Natural killer cell (primary cell): ENCODE data around the gene MAP3K8. TPM values are rescaled to one million over a fixed set of nuclear protein-coding genes. Genes with fewer than 3 reads are reported as not detected.
"Not testable (repeated sequence)": the region's sequence is repeated elsewhere in the genome, so short reads cannot be mapped to it uniquely, and the experiment has no call there.

ENCODE experiments used
- ATAC-seq, 3 donors: fragments of 150-1000 bp in 2 of 3; fragments of 200-7000 bp in 1 of 3; cut with Tn5 transposase; 1 replicate in 1 of 3; 2 replicates in 2 of 3; pipeline ENCODE4 v1.10.0; 2021; ENCODE audit warnings: mild to moderate bottlenecking in 2 of 3, moderate library complexity in 2 of 3
- DNase-seq, 2 donors: peaks; one replicate each; pipeline versions ENCODE4 v3.0.0 to v3.0.0-alpha.2; 2013 to 2021; ENCODE audit warnings: mixed read lengths in 1 of 2
- H3K27ac ChIP-seq: one replicate; pipeline ENCODE4 v1.5.1; 2013; ENCODE audit warnings: mild to moderate bottlenecking, low read length
- H3K27me3 ChIP-seq: one replicate; pipeline ENCODE4 v1.6.1; 2013; ENCODE audit warnings: low read length; ENCODE audit not compliant: control insufficient read depth, insufficient read depth
- H3K36me3 ChIP-seq: one replicate; pipeline ENCODE4 v1.6.1; 2013; ENCODE audit warnings: low read length; ENCODE audit not compliant: control insufficient read depth, insufficient read depth
- H3K4me1 ChIP-seq: one replicate; pipeline ENCODE4 v1.6.1; 2013; ENCODE audit warnings: low read length; ENCODE audit not compliant: control insufficient read depth, insufficient read depth
- H3K4me3 ChIP-seq: one replicate; pipeline ENCODE4 v1.5.1; 2013; ENCODE audit warnings: low read length
- H3K9me3 ChIP-seq: one replicate; pipeline ENCODE4 v1.6.1; 2013; ENCODE audit warnings: low read length; ENCODE audit not compliant: control insufficient read depth, insufficient read depth
- H3K27ac Mint-ChIP-seq, 2 donors: one replicate each; pipeline ENCODE4 v1.8.0; 2022; ENCODE audit warnings: mild to moderate bottlenecking in 2 of 2, mixed read lengths in 2 of 2, moderate library complexity in 1 of 2
- H3K27me3 Mint-ChIP-seq, 2 donors: one replicate each; pipeline ENCODE4 v1.8.0; 2022; ENCODE audit warnings: low read depth in 2 of 2, mixed read lengths in 2 of 2
- H3K36me3 Mint-ChIP-seq: one replicate; pipeline ENCODE4 v1.8.0; 2022; ENCODE audit warnings: mixed read lengths
- H3K4me1 Mint-ChIP-seq, 2 donors: one replicate each; pipeline ENCODE4 v1.8.0; 2022; ENCODE audit warnings: mixed read lengths in 2 of 2
- H3K4me3 Mint-ChIP-seq: one replicate; pipeline ENCODE4 v1.8.0; 2022; ENCODE audit warnings: mild to moderate bottlenecking, moderate library complexity, mixed read lengths
- H3K9me3 Mint-ChIP-seq, 2 donors: one replicate each; pipeline ENCODE4 v1.8.0; 2022; ENCODE audit warnings: mixed read lengths in 2 of 2
- WGBS: methylation state at CpG from one replicate; pipeline ENCODE4 v1.1.7; 2013; ENCODE audit warnings: missing lambda C conversion rate; ENCODE audit not compliant: insufficient coverage; 5-methylcytosine and 5-hydroxymethylcytosine counted together
- intact Hi-C: fragments of 100-400 bp; cut with micrococcal nuclease; formaldehyde crosslinking; loops from one replicate; pipeline ENCODE4 v1.14.2; 2022
- total RNA-seq, 4 donors: library from RNA; stranded (reverse); fragments of 120-200 nt in 1 of 4; gene quantifications; one replicate each; pipeline versions ENCODE4 v1.2.3 to v1.2.4, GENCODE V29; 2013 to 2022
- TF ChIP-seq, protein P1 (sequence below): fragments of 200-600 bp; IDR thresholded peaks from one replicate; pipeline ENCODE4 v1.8.0; 2022; ENCODE audit warnings: antibody characterized with exemption

MAP3K8 gene
- total RNA-seq, 3 donors from 2014 or later (not counting 1 experiment from before 2014, with no cell fraction given) = 200 to 244 (median 236) TPM

DNA sequence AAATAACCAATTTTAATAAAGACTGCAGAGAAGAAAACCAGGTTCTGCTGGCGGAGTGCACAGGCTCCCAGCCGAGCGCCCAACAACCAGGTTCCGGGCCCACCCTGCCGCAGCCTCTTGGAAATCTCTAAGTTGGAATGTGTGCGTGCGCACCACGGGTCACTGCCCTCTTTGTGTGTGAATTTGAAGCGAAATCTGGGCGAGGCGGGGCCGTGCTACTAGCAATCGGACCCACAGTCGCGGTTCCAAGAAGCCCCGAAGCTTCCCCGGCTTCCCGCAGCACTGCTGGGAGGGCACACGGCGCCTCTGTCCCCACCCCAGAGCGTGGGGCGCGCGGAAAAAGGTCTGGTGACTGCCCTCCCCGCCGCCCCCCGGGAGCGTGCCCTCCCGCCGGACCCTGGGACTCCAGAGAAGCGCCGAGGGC is 666 bp upstream of the MAP3K8 start:
- TF ChIP-seq, protein P1, sequence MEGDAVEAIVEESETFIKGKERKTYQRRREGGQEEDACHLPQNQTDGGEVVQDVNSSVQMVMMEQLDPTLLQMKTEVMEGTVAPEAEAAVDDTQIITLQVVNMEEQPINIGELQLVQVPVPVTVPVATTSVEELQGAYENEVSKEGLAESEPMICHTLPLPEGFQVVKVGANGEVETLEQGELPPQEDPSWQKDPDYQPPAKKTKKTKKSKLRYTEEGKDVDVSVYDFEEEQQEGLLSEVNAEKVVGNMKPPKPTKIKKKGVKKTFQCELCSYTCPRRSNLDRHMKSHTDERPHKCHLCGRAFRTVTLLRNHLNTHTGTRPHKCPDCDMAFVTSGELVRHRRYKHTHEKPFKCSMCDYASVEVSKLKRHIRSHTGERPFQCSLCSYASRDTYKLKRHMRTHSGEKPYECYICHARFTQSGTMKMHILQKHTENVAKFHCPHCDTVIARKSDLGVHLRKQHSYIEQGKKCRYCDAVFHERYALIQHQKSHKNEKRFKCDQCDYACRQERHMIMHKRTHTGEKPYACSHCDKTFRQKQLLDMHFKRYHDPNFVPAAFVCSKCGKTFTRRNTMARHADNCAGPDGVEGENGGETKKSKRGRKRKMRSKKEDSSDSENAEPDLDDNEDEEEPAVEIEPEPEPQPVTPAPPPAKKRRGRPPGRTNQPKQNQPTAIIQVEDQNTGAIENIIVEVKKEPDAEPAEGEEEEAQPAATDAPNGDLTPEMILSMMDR = no peak
- Mint-ChIP-seq H3K9me3 (no peaks in the 10 kb centered on the region), H3K4me1 (peaks cover 44 to 47% of the 10 kb centered on the region in 2 donors), H3K36me3 (peaks cover 3% of the 10 kb centered on the region), H3K4me3 (peak overlapping the region; percentile 89), H3K27me3 (no peaks in the 10 kb centered on the region), H3K27ac (peak overlapping the region; percentile 93 to 98)
- H3K27me3 ChIP-seq = no peaks in the 10 kb centered on the region
- H3K27ac ChIP-seq = peak overlapping the region; percentile 97
- WGBS = under 1% methylated on average over 32 of the region's 32 CpGs
- intact Hi-C loops = loop anchor here (1.0 kb wide), 1 partner anchor 96 kb away; no protein-coding TSS in a partner anchor
- H3K36me3 ChIP-seq = peaks cover 8% of the 10 kb centered on the region
- no peaks in the 10 kb centered on the region for H3K9me3 ChIP-seq
- H3K4me1 ChIP-seq = peaks cover 25% of the 10 kb centered on the region
- peak overlapping the region; percentile 98 for H3K4me3 ChIP-seq
- peak; percentile 0 to 14 (median 5) for ATAC-seq
- peak in 1 of 2 donors; percentile 59 for DNase-seq

DNA sequence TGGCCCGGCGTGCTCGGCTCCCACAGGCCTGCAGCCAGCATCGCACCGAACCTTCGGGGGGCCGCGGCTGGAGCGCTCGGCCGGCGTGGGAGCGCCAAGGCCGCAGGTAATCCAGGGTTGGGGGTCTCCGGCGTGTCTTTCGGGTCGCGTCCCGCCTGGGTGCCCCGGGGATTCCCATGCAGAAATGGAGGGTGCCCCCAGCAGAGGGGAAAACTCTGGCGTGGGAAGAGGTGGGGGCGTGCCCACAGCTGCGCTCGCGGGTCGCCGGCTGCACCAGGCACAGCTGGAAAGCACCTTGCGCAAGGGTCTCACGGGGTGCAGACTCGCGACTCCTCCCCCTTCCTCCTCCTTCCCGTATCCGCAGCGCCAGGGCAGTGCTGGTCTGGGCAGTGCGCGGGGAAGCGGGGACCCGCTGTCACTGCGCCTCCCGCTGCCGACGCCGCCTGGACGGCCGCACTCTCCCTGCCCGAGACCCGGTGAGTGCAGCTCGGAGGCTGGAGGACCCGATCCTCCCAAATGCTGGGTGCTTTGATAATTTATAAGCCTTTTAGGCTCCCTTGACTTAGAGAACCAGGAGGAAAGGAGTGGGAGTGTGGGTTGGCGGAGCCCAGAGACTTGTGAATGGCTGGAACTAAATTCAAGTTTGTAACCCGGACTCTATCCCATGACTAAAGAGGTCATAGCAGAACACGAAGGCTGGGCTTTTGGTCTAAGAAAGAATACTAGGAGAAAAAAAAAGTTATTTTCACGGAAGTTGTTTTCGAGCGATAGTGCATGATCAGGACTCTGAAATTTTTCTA is 489 bp downstream of the MAP3K8 start:
- Histone ChIP-seq H3K36me3 (peaks cover 19% of the 10 kb centered on the region), H3K27me3 (no peaks in the 10 kb centered on the region), H3K27ac (peak overlapping the region; percentile 97), H3K4me3 (peak overlapping the region; percentile 98), H3K4me1 (peaks cover 32% of the 10 kb centered on the region), H3K9me3 (no peaks in the 10 kb centered on the region)
- H3K4me3 Mint-ChIP-seq = peak overlapping the region; percentile 89
- ATAC-seq (peak; percentile 57 to 80 (median 64)), DNase-seq (peak; percentile 73 to 86)
- peak overlapping the region; percentile 93 to 98 for H3K27ac Mint-ChIP-seq
- TF ChIP-seq, protein P1 = no peak
- H3K27me3 Mint-ChIP-seq = no peaks in the 10 kb centered on the region
- H3K36me3 Mint-ChIP-seq = peaks cover 11% of the 10 kb centered on the region
- intact Hi-C loops = loop anchor here (2.0 kb wide), 2 partner anchors 16 to 68 kb away; no protein-coding TSS in a partner anchor
- H3K9me3 Mint-ChIP-seq = no peaks in the 10 kb centered on the region
- peaks cover 53 to 55% of the 10 kb centered on the region in 2 donors for H3K4me1 Mint-ChIP-seq
- WGBS = under 1% methylated on average over 56 of the region's 56 CpGs

DNA sequence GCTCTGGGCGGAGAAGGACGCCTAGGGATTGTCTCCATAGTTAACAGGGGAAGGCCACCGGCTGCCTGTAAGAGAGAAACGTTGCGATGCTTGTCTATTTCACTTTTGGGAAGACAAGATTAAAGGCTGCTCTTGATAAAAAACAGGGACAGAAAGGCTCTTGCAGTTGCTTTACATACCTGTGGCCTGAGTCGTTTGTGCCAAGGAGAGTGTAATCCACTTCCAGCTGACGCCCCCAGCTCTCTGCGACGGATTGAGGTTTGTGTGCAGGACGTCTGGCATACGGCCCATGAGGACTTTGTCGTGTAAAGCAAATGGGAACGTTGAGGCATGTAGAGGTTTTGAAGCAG is 1.1 kb downstream of the MAP3K8 start:
- peaks cover 58 to 59% of the 10 kb centered on the region in 2 donors for H3K4me1 Mint-ChIP-seq
- no peaks in the 10 kb centered on the region for H3K27me3 Mint-ChIP-seq
- no peaks in the 10 kb centered on the region for H3K9me3 Mint-ChIP-seq
- peak overlapping the region; percentile 93 to 98 for H3K27ac Mint-ChIP-seq
- no peaks in the 10 kb centered on the region for H3K27me3 ChIP-seq
- DNase-seq (peak; percentile 30 to 47), ATAC-seq (no peak)
- peak overlapping the region; percentile 89 for H3K4me3 Mint-ChIP-seq
- peaks cover 25% of the 10 kb centered on the region for H3K36me3 ChIP-seq
- peak overlapping the region; percentile 98 for H3K4me3 ChIP-seq
- TF ChIP-seq, protein P1 = no peak
- peaks cover 32% of the 10 kb centered on the region for H3K4me1 ChIP-seq
- intact Hi-C loops = loop anchor here (2.0 kb wide), 2 partner anchors 16 to 68 kb away; no protein-coding TSS in a partner anchor
- H3K36me3 Mint-ChIP-seq = peaks cover 15% of the 10 kb centered on the region
- H3K9me3 ChIP-seq = no peaks in the 10 kb centered on the region
- peak overlapping the region; percentile 97 for H3K27ac ChIP-seq
- WGBS = 2% methylated on average over 13 of the region's 13 CpGs

DNA sequence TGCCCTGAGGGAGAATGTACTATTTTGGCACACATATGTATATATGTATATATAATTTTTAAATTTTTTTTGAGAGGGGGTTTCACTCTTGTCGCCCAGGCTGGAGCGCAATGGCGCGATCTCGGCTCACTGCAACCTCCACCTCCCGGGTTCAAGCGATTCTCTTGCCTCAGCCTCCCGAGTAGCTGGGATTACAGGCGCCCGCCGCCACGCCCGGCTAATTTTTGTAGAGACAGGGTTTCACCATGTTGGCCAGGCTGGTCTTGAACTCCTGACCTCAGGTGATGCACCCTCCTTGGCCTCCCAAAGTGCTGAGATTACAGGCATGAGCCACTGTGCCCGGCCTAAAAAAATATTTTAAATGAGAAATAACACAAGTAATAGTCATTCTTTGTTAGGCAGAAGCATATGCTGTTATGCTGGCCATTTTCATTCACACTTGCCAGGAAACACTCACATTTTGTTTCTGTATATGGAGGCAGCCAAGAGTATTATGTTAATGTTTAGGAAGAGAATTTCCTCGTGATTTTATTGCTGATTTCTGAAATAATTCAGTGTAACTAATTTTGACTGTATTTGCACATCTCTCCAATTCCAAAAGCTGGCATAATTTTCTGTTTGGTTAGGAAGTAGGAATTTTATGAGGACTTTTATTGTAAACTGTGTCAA is 1.6 kb downstream of the MAP3K8 start:
- H3K4me1 ChIP-seq = peaks cover 32% of the 10 kb centered on the region
- WGBS = 12% methylated on average over 8 of the region's 15 CpGs
- peaks cover 64% of the 10 kb centered on the region in 2 donors for H3K4me1 Mint-ChIP-seq

More for the DNA sequence above, 1.6 kb downstream of the MAP3K8 start:
- not testable (repeated sequence) for DNase-seq, ATAC-seq, H3K9me3 ChIP-seq, H3K27me3 Mint-ChIP-seq, H3K27me3 ChIP-seq, H3K9me3 Mint-ChIP-seq
- intact Hi-C loops = loop anchor here (2.0 kb wide), 3 partner anchors 17 to 67 kb away; no protein-coding TSS in a partner anchor
- Mint-ChIP-seq H3K27ac (peak overlapping the region; percentile 93 to 98), H3K36me3 (peaks cover 21% of the 10 kb centered on the region), H3K4me3 (peak overlapping the region; percentile 89)
- H3K27ac ChIP-seq = peak overlapping the region; percentile 97
- peaks cover 29% of the 10 kb centered on the region for H3K36me3 ChIP-seq
- H3K4me3 ChIP-seq = peak overlapping the region; percentile 98
